ENCODE measurements around the gene HIP1. TPM values are rescaled to one million over a fixed set of nuclear protein-coding genes. Genes with fewer than 3 reads are reported as not detected.
"Not testable (repeated sequence)": the region's sequence is repeated elsewhere in the genome, so short reads cannot be mapped to it uniquely, and the experiment has no call there.

The HIP1 gene
- total RNA-seq, 2 donors from 2014 or later, result 42.9 to 48.2 TPM

- no peaks in the 10 kb centered on the region for H3K9me3 ChIP-seq
- TF ChIP-seq CTCF (IDR thresholded peaks at IDR 0.05), result no peak
- no peak for DNase-seq (ENCODE audit: low spot score)
- H3K36me3 ChIP-seq, result no peaks in the 10 kb centered on the region
- H3K4me1 ChIP-seq (ENCODE audit: control insufficient read depth in 1 of 2, low read depth in 2 of 2), result peaks cover 0 to 17% of the 10 kb centered on the region in 2 donors
- no peak for ATAC-seq (ENCODE audit: insufficient number of reproducible peaks, low FRiP score, low read depth)
- no peaks in the 10 kb centered on the region for H3K27me3 ChIP-seq (replicated peaks; ENCODE audit: insufficient read depth)
- H3K27ac ChIP-seq, result no peak overlapping the region
- H3K4me3 ChIP-seq, result no peak overlapping the region
These were observed 51.3 kb downstream of the HIP1 start for GRCh38 chr7:75687246-75688088.

- DNase-seq (ENCODE audit: low spot score), result no peak
- Histone ChIP-seq H3K4me3 (no peak overlapping the region), H3K27ac (no peak overlapping the region), H3K4me1 (ENCODE audit: control insufficient read depth in 1 of 2, low read depth in 2 of 2) (peaks cover 0 to 17% of the 10 kb centered on the region in 2 donors), H3K9me3 (no peaks in the 10 kb centered on the region), H3K27me3 (replicated peaks; ENCODE audit: insufficient read depth) (no peaks in the 10 kb centered on the region), H3K36me3 (no peaks in the 10 kb centered on the region)
- TF ChIP-seq CTCF (IDR thresholded peaks at IDR 0.05), result no peak
- no peak for ATAC-seq (ENCODE audit: insufficient number of reproducible peaks, low FRiP score, low read depth)
These were observed 52.2 kb downstream of the HIP1 start for GRCh38 chr7:75686551-75686950.

GRCh38 chr7:75682052-75682451 is 56.7 kb downstream of the HIP1 start:
- H3K4me3 ChIP-seq; H3K27ac ChIP-seq; ATAC-seq (ENCODE audit: insufficient number of reproducible peaks, low FRiP score, low read depth); H3K4me1 ChIP-seq (ENCODE audit: control insufficient read depth in 1 of 2, low read depth in 2 of 2); H3K36me3 ChIP-seq; DNase-seq (ENCODE audit: low spot score); H3K27me3 ChIP-seq (replicated peaks; ENCODE audit: insufficient read depth); H3K9me3 ChIP-seq: not testable (repeated sequence)

- Histone ChIP-seq H3K36me3 (no peaks in the 10 kb centered on the region), H3K9me3 (no peaks in the 10 kb centered on the region), H3K27me3 (replicated peaks; ENCODE audit: insufficient read depth) (no peaks in the 10 kb centered on the region), H3K4me1 (ENCODE audit: control insufficient read depth in 1 of 2, low read depth in 2 of 2) (no peaks in the 10 kb centered on the region), H3K27ac (no peak overlapping the region), H3K4me3 (no peak overlapping the region)
- no peak for DNase-seq (ENCODE audit: low spot score)
- no peak for ATAC-seq (ENCODE audit: insufficient number of reproducible peaks, low FRiP score, low read depth)
- TF ChIP-seq CTCF (IDR thresholded peaks at IDR 0.05), result no peak
These were observed 59.7 kb downstream of the HIP1 start for GRCh38 chr7:75679060-75679459.

- DNase-seq (ENCODE audit: low spot score) (no peak), ATAC-seq (ENCODE audit: insufficient number of reproducible peaks, low FRiP score, low read depth) (no peak)
- H3K4me3 ChIP-seq, result no peak overlapping the region
- H3K27me3 ChIP-seq (replicated peaks; ENCODE audit: insufficient read depth), result no peaks in the 10 kb centered on the region
- no peak for TF ChIP-seq CTCF (IDR thresholded peaks at IDR 0.05)
- H3K4me1 ChIP-seq (ENCODE audit: control insufficient read depth in 1 of 2, low read depth in 2 of 2), result peaks cover 12 to 30% of the 10 kb centered on the region in 2 donors
- no peaks in the 10 kb centered on the region for H3K9me3 ChIP-seq
- no peaks in the 10 kb centered on the region for H3K36me3 ChIP-seq
- no peak overlapping the region for H3K27ac ChIP-seq
These were observed 69.2 kb downstream of the HIP1 start for GRCh38 chr7:75669579-75669978.

Data from thoracic aorta (tissue), 2 donors.